NK-92 (cell line): ENCODE data around the gene TTC24.

ENCODE experiments used
- DNase-seq: peaks from one replicate; lab custom pipeline; 2025; ENCODE audit not compliant: unreplicated experiment; lab: John Stamatoyannopoulos, UW

The TTC24 gene

DNA sequence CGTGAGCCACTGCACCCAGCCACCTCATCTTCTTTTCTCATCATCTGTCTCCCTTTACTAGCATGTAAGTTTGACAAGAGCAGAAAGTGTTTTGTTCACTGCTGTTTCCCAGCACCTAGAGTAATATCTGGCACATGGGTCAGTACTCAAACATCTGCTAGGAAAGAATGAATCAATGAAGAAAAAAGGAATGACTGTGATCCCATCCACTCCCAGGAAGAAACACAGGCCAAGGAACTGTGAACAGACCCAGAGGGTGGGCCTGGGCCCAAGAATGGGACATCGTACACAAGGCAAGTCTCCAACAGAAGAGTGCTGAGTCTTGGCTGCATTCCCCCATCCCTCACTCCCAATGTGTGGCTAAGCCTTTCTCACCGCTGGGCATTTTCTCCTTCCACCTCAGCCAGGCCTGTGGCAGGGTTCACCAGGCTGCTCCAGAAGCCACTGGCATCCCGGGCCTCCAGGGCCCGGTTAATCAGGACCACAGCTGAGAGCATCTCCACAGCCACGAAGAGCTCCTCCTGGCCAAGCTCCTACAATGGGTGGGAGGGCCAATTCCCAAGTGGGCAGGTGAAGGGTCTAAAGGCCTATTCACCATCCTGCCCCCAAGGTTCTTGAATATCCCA, 25.6 kb upstream of the TTC24 start:
- DNase-seq = no peak

- no peak for DNase-seq
Observed at GRCh38 chr1:156554971-156555370, 24.6 kb upstream of the TTC24 start.

DNA sequence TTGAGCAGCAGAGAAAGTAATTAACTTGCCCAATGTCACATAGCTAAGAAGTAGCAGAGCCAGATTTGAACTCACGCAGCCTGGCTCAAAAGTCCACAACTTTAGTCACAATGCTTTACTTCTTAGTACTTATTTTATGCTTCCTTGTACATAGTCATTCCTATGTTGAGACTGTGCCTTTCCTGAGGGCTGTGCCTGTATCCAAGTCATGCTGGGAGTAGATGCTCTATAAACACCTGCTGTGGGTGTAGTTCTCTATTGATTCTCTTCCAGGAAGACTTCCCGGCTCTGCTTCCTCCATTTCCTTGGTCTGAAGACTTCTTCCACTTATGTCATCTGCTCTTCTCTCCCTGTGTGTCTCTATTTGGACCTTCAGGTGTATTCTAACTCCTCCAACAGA, 23.8 kb upstream of the TTC24 start:
- no peak for DNase-seq

GRCh38 chr1:156556354-156556753, 23.2 kb upstream of the TTC24 start:
- no peak for DNase-seq

- no peak for DNase-seq
Observed at GRCh38 chr1:156559086-156559796, 20.3 kb upstream of the TTC24 start.

DNA sequence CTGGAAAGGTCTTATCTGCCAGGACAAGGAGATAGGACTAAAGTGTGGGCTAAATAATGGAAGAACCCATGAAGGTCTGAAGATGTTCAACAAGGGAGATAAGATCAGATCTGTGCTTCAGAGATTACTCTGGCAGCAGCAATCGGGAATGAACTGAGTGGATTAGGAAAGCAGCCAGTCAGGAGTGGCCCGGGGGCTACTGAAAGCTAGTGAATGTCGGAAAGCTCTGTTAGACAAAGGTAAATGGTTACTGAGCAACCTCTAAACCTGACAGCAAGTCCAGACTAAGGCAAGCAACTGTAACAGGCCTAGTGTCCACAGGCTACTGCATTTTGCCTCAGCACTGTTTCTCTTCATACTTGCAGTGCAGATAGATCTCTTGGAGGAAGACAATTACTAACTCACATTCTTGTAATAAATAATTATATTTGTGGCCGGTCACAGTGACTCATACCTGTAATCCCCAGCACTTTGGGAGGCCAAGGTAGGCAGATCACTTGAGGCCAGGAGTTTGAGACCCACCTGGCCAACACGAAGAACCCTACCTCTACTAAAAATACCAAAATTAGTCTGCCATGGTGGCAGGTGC, 19.6 kb upstream of the TTC24 start:
- no peak for DNase-seq

DNA sequence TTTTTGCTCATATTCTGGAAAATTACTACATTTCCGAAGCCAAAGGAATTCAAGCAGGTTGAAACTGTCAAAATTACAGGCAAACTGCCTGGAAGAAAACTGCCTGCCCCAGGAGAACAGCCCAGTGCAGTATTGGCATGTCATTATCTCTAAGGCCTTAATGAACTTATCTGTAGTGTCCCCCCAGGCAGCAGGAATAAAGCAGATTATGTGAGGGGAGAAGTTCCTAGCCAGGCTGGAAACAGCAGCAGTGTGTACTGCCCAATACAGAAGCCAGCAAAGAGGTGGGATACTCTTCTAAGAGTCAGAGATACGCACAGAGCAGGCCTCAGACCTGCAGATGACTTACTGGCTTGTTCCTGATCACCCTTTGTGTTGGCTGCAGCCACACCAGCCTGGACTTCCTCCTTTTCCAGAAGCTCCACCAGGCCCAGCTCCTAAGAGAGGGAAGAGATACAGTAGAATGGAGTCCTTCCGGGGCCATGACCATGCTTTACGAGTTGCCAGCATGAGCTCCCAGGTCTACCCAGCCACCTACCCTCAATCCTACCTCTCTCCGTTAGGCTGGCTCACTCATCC, 18.8 kb upstream of the TTC24 start:
- no peak for DNase-seq

DNA sequence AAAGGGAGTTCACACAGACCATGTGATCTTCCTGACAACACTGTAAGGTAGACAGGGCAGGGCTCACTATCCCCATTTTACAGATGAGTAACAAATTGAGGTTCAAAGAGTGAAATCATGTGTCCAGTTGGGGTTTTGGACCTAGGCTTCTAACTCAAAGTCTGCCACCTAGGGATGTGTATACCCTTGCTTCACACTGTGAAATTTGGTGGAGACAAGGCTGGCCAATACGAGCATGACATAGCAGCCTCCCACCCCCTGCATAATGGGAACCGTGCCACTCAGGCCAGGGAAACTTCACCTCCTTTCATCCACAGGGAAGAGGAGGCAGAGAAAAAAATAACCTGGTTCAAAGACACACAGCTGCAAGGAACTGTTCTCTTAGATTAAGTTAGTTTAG, 14.0 kb upstream of the TTC24 start:
- DNase-seq = no peak

DNA sequence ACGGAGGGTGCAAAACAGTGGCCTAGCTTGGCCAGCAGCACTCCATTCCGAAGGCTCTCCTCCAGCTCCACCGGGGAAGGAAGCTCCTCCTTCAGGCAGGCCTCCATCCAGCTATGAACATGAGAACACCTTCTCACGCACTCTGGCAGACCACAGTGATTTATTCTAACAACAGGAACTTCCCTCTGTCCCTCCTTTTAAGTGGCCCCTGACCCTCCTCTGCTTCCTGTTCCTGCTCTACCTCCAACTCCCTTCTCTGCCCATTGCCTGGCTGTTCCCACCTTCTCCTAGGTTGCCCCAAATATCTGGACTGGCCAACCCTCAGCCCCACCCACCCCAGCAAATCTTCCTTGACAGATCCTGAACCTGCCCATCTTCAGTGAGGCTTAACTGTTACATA, 13.1 kb upstream of the TTC24 start:
- no peak for DNase-seq

DNA sequence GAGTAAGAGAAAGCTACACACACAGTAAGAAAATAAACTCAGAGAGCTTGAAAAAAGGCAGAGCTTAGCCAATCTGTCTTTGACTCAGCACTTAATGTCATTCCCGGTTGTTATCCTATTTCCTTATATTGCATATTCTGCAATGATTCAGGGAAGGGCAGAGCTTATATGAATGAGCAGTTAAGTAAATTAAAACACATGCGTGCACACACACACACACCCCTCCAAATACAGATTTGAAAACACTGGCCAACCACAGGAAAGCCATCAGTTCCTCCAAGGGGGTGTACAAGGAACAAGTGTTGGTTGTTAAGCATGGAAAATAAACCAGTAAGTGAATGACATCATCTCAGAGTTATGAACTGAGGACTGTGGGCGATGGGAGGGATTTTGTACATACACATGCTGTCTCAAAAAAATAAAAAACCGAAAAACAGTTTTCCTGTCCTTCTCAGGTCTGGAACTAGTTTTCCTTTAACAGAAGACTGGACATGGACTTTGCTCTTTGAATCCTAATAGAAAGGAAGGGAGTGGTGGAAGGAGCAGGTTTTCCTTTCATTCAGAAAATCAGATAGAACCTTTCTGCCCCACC, 8.2 kb upstream of the TTC24 start:
- DNase-seq = no peak

DNA sequence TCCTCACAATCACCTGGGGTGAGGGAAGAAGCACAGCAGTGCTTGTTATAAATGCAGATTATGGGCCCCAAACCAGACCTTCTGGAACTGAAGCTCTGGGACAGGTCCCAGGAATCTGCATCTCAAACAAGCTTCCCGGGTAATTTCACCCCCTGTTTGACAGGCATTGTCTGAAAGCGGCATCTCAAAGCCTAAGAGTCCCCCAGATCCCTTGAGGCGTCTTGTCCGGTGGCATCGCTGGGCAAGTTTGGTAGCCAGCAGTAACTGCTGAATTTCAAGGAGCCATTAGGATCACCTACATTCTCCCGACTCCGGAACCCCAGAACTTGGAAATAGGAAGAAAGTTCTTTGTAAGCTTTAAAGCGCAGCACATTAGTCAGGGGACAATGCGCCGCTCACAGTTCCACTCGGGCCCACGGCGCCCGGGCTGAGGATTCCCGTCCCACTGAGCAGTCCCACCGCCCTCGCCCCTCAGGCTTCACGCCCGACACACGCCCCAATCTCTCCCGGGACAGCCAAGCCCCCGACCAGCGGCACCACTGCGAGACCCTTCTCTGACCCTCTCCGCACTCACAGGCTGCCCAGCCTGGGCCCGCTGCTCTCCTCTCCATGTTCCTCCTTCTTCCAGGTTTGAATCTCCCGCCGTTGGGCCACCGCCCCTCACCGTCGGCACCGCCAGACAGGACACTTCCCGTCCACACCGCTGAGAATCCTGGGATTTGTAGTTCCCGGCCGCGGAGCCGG, 7.4 kb upstream of the TTC24 start, which contains the start of gene IQGAP3:
IQGAP3 (minus strand) TSS at position 647 of the 744 bp plus-strand sequence; CDS start at position 611, 36 bp downstream.
- no peak for DNase-seq

DNA sequence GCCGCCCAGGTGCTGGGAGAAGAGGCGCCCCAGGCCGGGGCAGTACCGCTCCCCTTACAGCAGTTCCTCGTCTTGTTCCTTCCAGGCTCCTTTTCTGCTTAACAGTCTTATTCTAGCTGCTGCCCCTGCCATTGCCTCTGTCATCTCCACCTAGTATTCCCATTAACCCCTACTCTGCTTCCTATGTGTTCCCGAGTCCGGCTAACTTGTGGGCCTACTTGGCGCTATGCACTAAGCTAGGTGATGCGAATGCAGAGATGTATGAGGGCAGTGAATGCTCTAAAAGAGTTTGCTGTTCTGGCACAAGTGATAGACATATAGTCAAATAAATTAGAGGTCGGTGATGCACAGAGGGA, 6.9 kb upstream of the TTC24 start:
- DNase-seq = no peak

DNA sequence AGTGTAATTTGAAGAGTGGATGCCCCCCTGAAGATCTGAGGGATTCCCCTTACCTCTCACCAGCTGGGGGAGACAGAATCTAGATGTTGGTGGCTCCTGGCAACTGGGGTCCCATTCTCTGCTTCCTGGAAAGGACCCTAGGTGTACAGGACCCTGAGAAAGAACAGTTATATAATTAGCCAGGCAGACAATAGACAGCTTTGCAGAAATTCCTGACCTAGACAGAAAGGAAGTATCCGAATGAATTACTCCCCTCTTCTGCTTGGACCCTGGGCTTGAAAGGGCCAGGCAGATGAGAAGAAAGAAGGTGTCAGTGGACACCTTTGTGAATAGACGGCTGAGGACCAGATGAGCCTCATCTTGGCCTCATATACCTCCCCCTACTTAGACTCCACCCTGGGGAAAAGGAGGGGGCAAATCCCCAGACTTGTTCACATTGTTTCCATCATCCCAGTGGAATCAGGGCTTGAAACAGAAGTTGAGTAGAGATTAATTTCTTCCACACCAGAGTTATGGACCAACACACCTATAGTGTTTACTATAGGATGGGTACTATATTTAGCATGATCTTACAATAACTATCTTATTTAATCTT, 5.4 kb upstream of the TTC24 start:
- DNase-seq = no peak

DNA sequence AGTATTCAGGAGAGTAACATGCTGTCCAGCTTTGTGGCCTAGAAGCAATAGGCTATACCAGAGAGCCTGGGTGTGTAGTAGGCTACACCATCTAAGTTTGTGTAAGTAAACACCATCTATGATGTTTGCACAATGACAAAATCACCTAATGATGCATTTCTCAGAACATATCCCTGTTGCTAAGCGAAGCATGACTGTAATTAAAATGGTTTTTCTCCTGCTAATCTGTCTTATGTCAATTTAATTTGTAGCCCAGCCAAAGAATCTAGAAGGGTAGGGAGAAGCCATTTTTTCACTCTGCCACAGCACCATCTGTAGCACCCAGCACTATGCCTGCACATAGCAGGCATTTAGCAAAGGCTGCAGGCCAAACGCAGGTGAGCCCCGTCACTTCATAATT, 2.0 kb upstream of the TTC24 start:
- DNase-seq = no peak

DNA sequence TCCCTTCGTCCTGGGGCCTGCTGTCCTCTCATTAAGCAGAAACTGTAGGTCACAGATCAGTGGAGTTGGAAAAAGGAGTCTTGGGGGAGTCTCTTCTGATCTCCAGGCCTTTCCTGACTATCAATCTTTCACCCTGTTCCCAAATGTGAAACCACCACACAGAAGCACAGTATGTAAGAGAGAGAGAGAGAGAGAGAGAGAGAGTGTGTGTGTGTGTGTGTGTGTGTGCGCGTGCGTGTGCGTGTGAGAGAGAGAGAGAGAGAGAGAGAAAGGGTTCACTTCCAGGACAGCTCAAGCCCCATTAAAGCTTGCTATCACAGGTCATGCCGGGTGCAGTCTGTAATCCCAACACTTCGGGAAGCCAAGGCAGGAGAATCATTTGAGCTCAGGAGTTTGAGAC, 1.5 kb upstream of the TTC24 start:
- no peak for DNase-seq

DNA sequence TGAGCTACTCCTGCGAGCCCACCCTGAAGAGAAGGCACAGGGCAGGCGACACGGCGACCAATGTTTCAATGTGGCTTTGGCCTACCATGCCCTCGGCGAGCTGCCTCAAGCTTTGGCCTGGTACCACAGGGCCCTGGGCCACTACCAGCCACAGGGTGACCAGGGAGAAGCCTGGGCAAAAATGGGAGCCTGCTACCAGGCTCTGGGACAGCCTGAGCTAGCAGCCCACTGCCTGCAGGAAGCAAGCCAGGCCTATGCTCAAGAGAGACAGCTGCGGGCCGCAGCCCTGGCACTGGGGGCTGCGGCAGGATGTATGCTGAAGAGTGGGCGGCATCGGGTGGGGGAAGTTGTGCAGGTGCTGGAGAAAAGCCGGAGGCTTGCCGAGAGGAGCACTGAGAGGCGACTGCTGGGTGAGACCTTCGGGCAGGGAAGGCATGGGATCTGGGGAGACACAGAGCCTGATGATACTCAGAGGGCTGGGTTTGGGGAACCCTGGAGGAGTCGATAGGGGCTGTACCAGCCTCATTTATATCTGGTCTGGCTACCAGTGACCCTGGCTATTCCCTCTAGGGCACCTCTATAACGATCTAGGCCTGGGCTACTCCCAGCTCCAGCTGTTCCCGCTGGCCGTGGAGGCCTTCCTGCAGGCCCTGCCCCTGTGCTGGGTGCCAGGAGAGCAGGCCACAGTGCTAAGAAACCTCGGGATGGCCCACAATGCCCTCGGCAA, 2.3 kb downstream of the TTC24 start:
- no peak for DNase-seq

- DNase-seq = no peak
Observed at GRCh38 chr1:156582388-156583017, 3.0 kb downstream of the TTC24 start.

DNA sequence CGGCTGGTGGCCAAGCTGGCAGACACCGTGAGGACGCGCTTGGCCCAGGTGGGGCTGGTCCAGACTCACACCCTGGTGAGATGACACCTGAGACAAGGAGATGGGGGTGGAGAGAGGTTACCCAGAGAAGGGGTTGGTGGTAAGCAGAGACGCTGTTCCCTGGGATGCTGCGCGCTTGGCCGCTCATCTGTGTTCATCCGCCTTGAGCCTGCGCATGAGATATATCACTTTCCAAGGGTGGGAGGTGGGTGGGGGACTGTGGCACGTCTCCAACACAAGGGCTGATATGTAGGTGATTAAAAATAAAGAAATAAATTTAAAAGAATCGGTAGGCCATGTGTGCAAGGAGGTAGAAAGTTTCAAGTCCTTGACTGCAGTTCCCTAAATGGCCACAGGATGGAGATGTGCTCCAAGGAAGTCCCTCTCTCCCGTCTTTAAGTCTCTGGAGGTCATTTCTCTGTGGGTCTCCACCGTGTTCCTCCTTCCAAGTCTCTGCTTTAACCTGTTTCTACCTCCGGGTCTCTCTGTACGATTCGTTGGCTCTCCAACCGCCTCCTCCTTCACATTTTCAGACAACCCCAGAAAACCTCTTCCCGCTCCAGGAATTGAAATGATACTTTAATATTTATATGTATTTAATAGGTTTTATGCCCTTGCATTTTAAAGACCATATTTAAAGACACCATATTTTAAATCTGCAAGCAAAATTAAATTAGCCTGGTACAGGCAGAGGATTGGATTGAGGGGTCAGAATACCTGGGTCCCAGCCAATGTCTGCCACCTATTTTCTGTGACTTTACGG, 4.5 kb downstream of the TTC24 start:
- DNase-seq = no peak

- DNase-seq = no peak
Observed at GRCh38 chr1:156584813-156585212, 5.3 kb downstream of the TTC24 start.
